H1 (cell line): ENCODE data around the gene DNAH8. TPM values are rescaled to one million over a fixed set of nuclear protein-coding genes. Genes with fewer than 3 reads are reported as not detected.

Source experiments
- CTCF ChIA-PET: fragments of 300-600 bp; sonication (Branson Sonifier 250); formaldehyde crosslinking; loops from one replicate; lab custom pipeline; 2021; ENCODE audit not compliant: partially characterized antibody; lab: Charles Lee
- POLR2A ChIA-PET: fragments of 300-600 bp; sonication (Branson Sonifier 250); formaldehyde crosslinking; loops from one replicate; lab custom pipeline; 2021; ENCODE audit warnings: inconsistent platforms; ENCODE audit not compliant: partially characterized antibody; lab: Charles Lee
- DNase-seq, 2 experiments: peaks; one replicate each; pipeline versions ENCODE4 v3.0.0 to v3.0.0-alpha.2; 2010 to 2022; ENCODE audit warnings: low spot score in 2 of 2, low read depth in 1 of 2, mixed read lengths in 1 of 2
- FAIRE-seq: peaks from 2 replicates; lab custom pipeline; 2011; peaks lifted over from hg19 to GRCh38; lab: Jason Lieb, UNC
- H2AFZ ChIP-seq: 2 replicates; pipeline ENCODE4 v1.8.1; 2012; ENCODE audit warnings: low read length, inconsistent platforms
- H2AK5ac ChIP-seq: 2 replicates; pipeline ENCODE4 v1.6.1; 2013; ENCODE audit warnings: low read depth, low read length
- H2BK120ac ChIP-seq: replicated peaks from 2 replicates; pipeline ENCODE3; 2013; ENCODE audit warnings: low read depth, low read length, inconsistent platforms
- H2BK12ac ChIP-seq: 2 replicates; pipeline ENCODE4 v1.6.1; 2013; ENCODE audit warnings: low read depth, low read length
- H2BK15ac ChIP-seq: 2 replicates; pipeline ENCODE4 v1.6.1; 2013; ENCODE audit warnings: low read length
- H2BK20ac ChIP-seq: 2 replicates; pipeline ENCODE4 v1.6.1; 2013; ENCODE audit warnings: low read length
- H2BK5ac ChIP-seq: 2 replicates; pipeline ENCODE4 v1.6.1; 2013; ENCODE audit warnings: low read depth, low read length
- H3K14ac ChIP-seq: 2 replicates; pipeline ENCODE4 v1.6.1; 2013; ENCODE audit warnings: inconsistent platforms; ENCODE audit not compliant: insufficient read length
- H3K18ac ChIP-seq: 2 replicates; pipeline ENCODE4 v1.6.1; 2013; ENCODE audit warnings: low read length; ENCODE audit errors: extremely low read depth
- H3K23ac ChIP-seq: 2 replicates; pipeline ENCODE4 v1.6.1; 2013; ENCODE audit warnings: inconsistent platforms; ENCODE audit not compliant: insufficient read length
- H3K23me2 ChIP-seq: 2 replicates; pipeline ENCODE4 v1.6.1; 2013; ENCODE audit warnings: low read depth, low read length
- H3K27ac ChIP-seq: 2 replicates; pipeline ENCODE4 v1.6.1; 2011; ENCODE audit warnings: low read depth, low read length, inconsistent platforms
- H3K27me3 ChIP-seq, 4 experiments: replicated peaks in 1 of 4; 1 replicate in 1 of 4; 2 replicates in 3 of 4; pipeline versions ENCODE4 v1.6.1 to v1.8.1; 2011 to 2013; ENCODE audit warnings: low read length in 3 of 4, mild to moderate bottlenecking in 3 of 4, inconsistent platforms in 2 of 4, mixed read lengths in 2 of 4, moderate library complexity in 1 of 4; ENCODE audit not compliant: control insufficient read depth in 3 of 4, insufficient read depth in 3 of 4; ENCODE audit errors: extremely low read depth in 1 of 4
- H3K36me3 ChIP-seq, 4 experiments: 2 replicates each; pipeline versions ENCODE4 v1.6.1 to v1.8.1; 2011 to 2013; ENCODE audit warnings: mild to moderate bottlenecking in 4 of 4, low read length in 3 of 4, moderate library complexity in 2 of 4, control low read depth in 1 of 4, inconsistent platforms in 1 of 4; ENCODE audit not compliant: insufficient read depth in 4 of 4, control insufficient read depth in 2 of 4
- H3K4ac ChIP-seq: replicated peaks from 2 replicates; pipeline ENCODE3; 2013; ENCODE audit warnings: low read length, low read depth, mixed read lengths, inconsistent platforms; ENCODE audit not compliant: insufficient read length
- H3K4me1 ChIP-seq, 4 experiments: replicated peaks in 1 of 4; 1 replicate in 1 of 4; 2 replicates in 3 of 4; pipeline versions ENCODE4 v1.6.1 to v1.8.1; 2011 to 2013; ENCODE audit warnings: low read length in 3 of 4, inconsistent platforms in 2 of 4, mixed read lengths in 1 of 4; ENCODE audit not compliant: insufficient read depth in 4 of 4, control insufficient read depth in 3 of 4
- H3K4me2 ChIP-seq, 2 experiments: 2 replicates each; pipeline versions ENCODE4 v1.6.1 to v1.8.1; 2011 to 2013; ENCODE audit warnings: low read depth in 2 of 2, low read length in 2 of 2, control low read depth in 1 of 2, inconsistent platforms in 1 of 2, mild to moderate bottlenecking in 1 of 2; ENCODE audit not compliant: insufficient read depth in 1 of 2
- H3K4me3 ChIP-seq, 4 experiments: fragments of 200-600, 300-600 bp in 1 of 4; sonication (generic), shearing (Covaris generic), sonication (Bioruptor Twin) in 1 of 4; 2 replicates each; pipeline versions ENCODE4 v1.5.1 to v1.8.1; 2011 to 2016; ENCODE audit warnings: low read length in 4 of 4, low read depth in 3 of 4, control low read depth in 2 of 4, inconsistent platforms in 2 of 4, mild to moderate bottlenecking in 2 of 4, mixed read lengths in 1 of 4, moderate library complexity in 1 of 4; ENCODE audit not compliant: insufficient read depth in 2 of 4; ENCODE audit errors: extremely low read depth in 1 of 4
- H3K56ac ChIP-seq: replicated peaks from 2 replicates; pipeline ENCODE3; 2013; ENCODE audit warnings: low read depth, mild to moderate bottlenecking, mixed read lengths, low read length, inconsistent platforms; ENCODE audit not compliant: insufficient read length
- H3K79me1 ChIP-seq: 2 replicates; pipeline ENCODE4 v1.6.1; 2013; ENCODE audit warnings: low read depth, low read length, control low read depth
- H3K79me2 ChIP-seq, 2 experiments: 2 replicates each; pipeline versions ENCODE4 v1.6.1 to v1.8.1; 2012 to 2013; ENCODE audit warnings: low read length in 2 of 2, mild to moderate bottlenecking in 2 of 2, inconsistent platforms in 1 of 2; ENCODE audit not compliant: insufficient read depth in 2 of 2, control insufficient read depth in 1 of 2
- H3K9ac ChIP-seq, 4 experiments: replicated peaks in 1 of 4; 1 replicate in 1 of 4; 2 replicates in 3 of 4; pipeline versions ENCODE4 v1.6.1 to v1.8.1; 2011 to 2013; ENCODE audit warnings: low read depth in 3 of 4, low read length in 3 of 4, control low read depth in 2 of 4, mild to moderate bottlenecking in 2 of 4, moderate library complexity in 2 of 4, inconsistent platforms in 1 of 4; ENCODE audit errors: extremely low read depth in 1 of 4
- H3K9me3 ChIP-seq, 2 experiments: 2 replicates each; pipeline versions ENCODE4 v1.6.1 to v1.8.1; 2012 to 2013; ENCODE audit warnings: mild to moderate bottlenecking in 2 of 2, moderate library complexity in 2 of 2, control low read depth in 1 of 2, inconsistent platforms in 1 of 2, low read depth in 1 of 2, low read length in 1 of 2, mixed read lengths in 1 of 2; ENCODE audit not compliant: insufficient read depth in 2 of 2
- H4K20me1 ChIP-seq, 2 experiments: replicated peaks in 1 of 2; 2 replicates each; pipeline versions ENCODE3 to v1.8.1; 2011 to 2013; ENCODE audit warnings: inconsistent platforms in 2 of 2, low read length in 2 of 2, mild to moderate bottlenecking in 1 of 2; ENCODE audit not compliant: insufficient read depth in 2 of 2, control insufficient read depth in 1 of 2
- H4K5ac ChIP-seq: 2 replicates; pipeline ENCODE4 v1.6.1; 2013; ENCODE audit warnings: low read length, low read depth, mixed read lengths, inconsistent platforms; ENCODE audit not compliant: insufficient read length
- H4K8ac ChIP-seq: 2 replicates; pipeline ENCODE4 v1.8.0; 2013; ENCODE audit warnings: mild to moderate bottlenecking, moderate library complexity, low read length, inconsistent platforms; ENCODE audit not compliant: insufficient read depth; ENCODE audit errors: extremely low read depth
- H4K91ac ChIP-seq: replicated peaks from 2 replicates; pipeline ENCODE3; 2013; ENCODE audit warnings: low read length, mixed read lengths, inconsistent platforms; ENCODE audit not compliant: insufficient read length
- CREB1 ChIP-seq: IDR thresholded peaks from 2 replicates; pipeline ENCODE4 v1.6.1; 2012; ENCODE audit warnings: inconsistent platforms
- JUND ChIP-seq: IDR thresholded peaks from 2 replicates; pipeline ENCODE4 v1.6.1; 2011; ENCODE audit warnings: mild to moderate bottlenecking, improper control_type of control experiment, low read length
- KDM4A ChIP-seq: IDR thresholded peaks from one replicate; pipeline ENCODE4 v1.7.1; 2012; ENCODE audit warnings: low read depth, mild to moderate bottlenecking, moderate library complexity, low read length, inconsistent platforms; ENCODE audit not compliant: severe bottlenecking
- SP4 ChIP-seq: IDR thresholded peaks from 2 replicates; pipeline ENCODE4 v1.6.1; 2012; ENCODE audit warnings: low read length, inconsistent platforms
- SUZ12 ChIP-seq: fragments of 200-600 bp; sonication (generic); IDR thresholded peaks from 2 replicates; pipeline ENCODE4 v1.6.1; 2012; ENCODE audit warnings: mild to moderate bottlenecking, inconsistent platforms, low read length, moderate library complexity, mixed read lengths
- TAF7 ChIP-seq: optimal IDR thresholded peaks from 2 replicates; pipeline ENCODE3; 2011; ENCODE audit warnings: low read depth, mild to moderate bottlenecking, inconsistent platforms, low read length, moderate library complexity, borderline replicate concordance
- WGBS, 2 experiments: shearing (Covaris generic) in 1 of 2; methylation state at CpG; one replicate each; pipeline versions ENCODE4 v1.1.6 to v1.1.7; 2013 to 2015; ENCODE audit warnings: low lambda C conversion rate in 2 of 2, mixed read lengths in 2 of 2, inconsistent platforms in 1 of 2, low coverage in 1 of 2, missing lambda C conversion rate in 1 of 2; ENCODE audit not compliant: insufficient replicate concordance in 2 of 2, insufficient coverage in 1 of 2, insufficient read length in 1 of 2; ENCODE audit errors: extremely low coverage in 1 of 2, missing lambda C conversion rate in 1 of 2; 5-methylcytosine and 5-hydroxymethylcytosine counted together
- polyA plus RNA-seq, 7 experiments: library from polyadenylated mRNA; depleted of rRNA in 3 of 7; stranded (reverse) in 5 of 7; unstranded in 2 of 7; fragments of >200 nt in 5 of 7; fragments of 200-250 nt in 2 of 7; gene quantifications; 1 replicate in 5 of 7; 2 replicates in 1 of 7; 4 replicates in 1 of 7; pipeline versions ENCODE4 v1.2.1 to v1.2.3, GENCODE V29; 2011 to 2013; ENCODE audit warnings: missing spikeins in 2 of 7, mixed read lengths in 2 of 7
- total RNA-seq: library from RNA; stranded (reverse); fragmentation: NEBNext Ultra II Directional; extraction: Animal tissue kit (Norgen Biotek cat#: 25700); gene quantifications from 2 replicates; pipeline ENCODE4 v1.2.1, GENCODE V29; 2021
- TF ChIP-seq, protein P1 (sequence below): IDR thresholded peaks from 2 replicates; pipeline ENCODE4 v1.6.1; 2011; ENCODE audit warnings: low read length, improper control_type of control experiment

DNAH8 gene
- total and polyA plus RNA-seq, 2 of the 8 experiments (the other 6 are each of a cell fraction or from before 2014, with no cell fraction given), result under 0.01 TPM; not detected in 1

DNA sequence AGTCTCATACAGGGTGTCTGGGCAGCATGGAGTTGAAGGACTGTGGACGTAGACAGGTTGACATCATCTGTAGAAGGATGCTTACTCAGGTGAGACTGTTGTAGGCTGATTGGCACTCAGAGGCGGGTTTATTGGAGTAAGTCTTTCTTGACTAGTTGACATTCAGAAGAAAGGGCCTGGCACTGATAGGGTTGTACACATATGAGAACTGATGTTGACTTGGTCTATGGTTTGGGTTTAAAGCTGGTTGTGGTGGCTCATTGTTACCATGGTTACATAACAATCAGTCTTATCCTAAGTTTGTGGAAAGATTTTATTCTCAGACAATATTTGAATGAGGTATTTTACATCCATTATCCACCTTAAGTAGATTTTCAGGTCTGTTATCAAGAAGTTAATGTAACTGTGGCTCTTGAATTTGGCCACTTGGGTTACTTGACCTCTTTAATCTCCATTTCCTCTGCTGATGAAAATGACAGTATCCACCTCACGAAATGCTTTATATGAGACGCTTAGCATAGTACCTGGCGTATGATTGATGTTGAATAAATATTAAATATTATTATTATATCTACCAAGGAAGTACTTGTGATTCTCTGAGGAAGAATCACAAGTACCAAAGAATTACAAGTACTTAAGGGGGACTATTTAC lies 109.3 kb downstream of the DNAH8 start:
- Histone ChIP-seq H2BK15ac (no peak overlapping the region), H3K23ac (no peak overlapping the region), H2BK12ac (no peak overlapping the region), H3K18ac (no peak overlapping the region), H3K14ac (no peak overlapping the region), H4K5ac (no peak overlapping the region), H2BK5ac (no peak overlapping the region), H3K4me2 (no peak overlapping the region), H3K79me2 (no peaks in the 10 kb centered on the region), H3K56ac (no peak overlapping the region), H4K8ac (no peak overlapping the region), H2AFZ (no peak overlapping the region), H3K36me3 (no peaks in the 10 kb centered on the region), H3K9me3 (no peaks in the 10 kb centered on the region), H3K4me3 (no peak overlapping the region), H2AK5ac (no peak overlapping the region), H4K91ac (no peak overlapping the region), H2BK20ac (no peak overlapping the region), H3K79me1 (no peaks in the 10 kb centered on the region), H2BK120ac (no peak overlapping the region), H3K23me2 (no peaks in the 10 kb centered on the region), H3K4me1 (no peaks in the 10 kb centered on the region), H3K9ac (no peak overlapping the region), H3K4ac (no peak overlapping the region), H3K27ac (no peak overlapping the region), H4K20me1 (no peaks in the 10 kb centered on the region), H3K27me3 (no peaks in the 10 kb centered on the region)
- DNase-seq, result no peak
- CTCF ChIA-PET, result interaction anchor here (0.7 to 1.3 kb wide), 2 partner anchors 48 to 479 kb away, joined by 3 to 4 read pairs; no protein-coding TSS in a partner anchor
- POLR2A ChIA-PET, result interaction anchor here (1.6 kb wide), 1 partner anchor 10 kb away, joined by 3 read pairs; no protein-coding TSS in a partner anchor
- WGBS, 2 experiments, result 89% methylated on average over 5 of the region's 5 CpGs; no CpG with 5 or more reads in 1 of the 2 experiments
- no peak for FAIRE-seq
- TF ChIP-seq JUND (no peak), TAF7 (no peak), CREB1 (no peak), KDM4A (no peak), SP4 (no peak), SUZ12 (no peak)
- TF ChIP-seq, protein P1, sequence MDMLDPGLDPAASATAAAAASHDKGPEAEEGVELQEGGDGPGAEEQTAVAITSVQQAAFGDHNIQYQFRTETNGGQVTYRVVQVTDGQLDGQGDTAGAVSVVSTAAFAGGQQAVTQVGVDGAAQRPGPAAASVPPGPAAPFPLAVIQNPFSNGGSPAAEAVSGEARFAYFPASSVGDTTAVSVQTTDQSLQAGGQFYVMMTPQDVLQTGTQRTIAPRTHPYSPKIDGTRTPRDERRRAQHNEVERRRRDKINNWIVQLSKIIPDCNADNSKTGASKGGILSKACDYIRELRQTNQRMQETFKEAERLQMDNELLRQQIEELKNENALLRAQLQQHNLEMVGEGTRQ, result no peak
